GM23338 (cell line): ENCODE measurements around the gene SORL1. TPM values are rescaled to one million over a fixed set of nuclear protein-coding genes. Genes with fewer than 3 reads are reported as not detected.

Source experiments
- ATAC-seq: fragments of 200-7000 bp; cut with Tn5 transposase; 3 replicates; pipeline ENCODE4 v1.9.1; 2020
- DNase-seq: peaks from one replicate; pipeline ENCODE4 v3.0.0-alpha.2; 2015; ENCODE audit warnings: low spot score
- H2AFZ ChIP-seq: fragments of 200-600 bp; sonication (generic); 2 replicates; pipeline ENCODE4 v1.8.0; 2016; ENCODE audit warnings: antibody characterized with exemption, mild to moderate bottlenecking, moderate library complexity
- H3F3A ChIP-seq: fragments of 200-600 bp; sonication (generic); replicated peaks from 2 replicates; pipeline ENCODE4 v1.8.0; 2017; ENCODE audit warnings: antibody characterized with exemption, mixed run types, low read depth
- H3K27ac ChIP-seq: fragments of 200-600 bp; sonication (generic); 2 replicates; pipeline ENCODE4 v1.6.1; 2016; ENCODE audit warnings: low read depth
- H3K27me3 ChIP-seq: fragments of 200-600 bp; sonication (generic); 2 replicates; pipeline ENCODE4 v1.8.0; 2016; ENCODE audit warnings: mild to moderate bottlenecking, mixed run types, moderate library complexity; ENCODE audit not compliant: insufficient read depth
- H3K36me3 ChIP-seq: fragments of 200-600 bp; sonication (generic); 2 replicates; pipeline ENCODE4 v1.8.0; 2016; ENCODE audit warnings: mild to moderate bottlenecking; ENCODE audit not compliant: insufficient read depth
- H3K4me1 ChIP-seq: fragments of 200-600 bp; sonication (generic); 2 replicates; pipeline ENCODE4 v1.8.0; 2016; ENCODE audit warnings: mild to moderate bottlenecking, moderate library complexity; ENCODE audit not compliant: insufficient read depth
- H3K4me2 ChIP-seq: fragments of 200-600 bp; sonication (generic); 2 replicates; pipeline ENCODE4 v1.7.1; 2017; ENCODE audit warnings: mixed run types
- H3K4me3 ChIP-seq: fragments of 200-600 bp; sonication (generic); 2 replicates; pipeline ENCODE4 v1.6.1; 2016; ENCODE audit warnings: mixed run types
- H3K79me2 ChIP-seq: fragments of 200-600 bp; sonication (generic); replicated peaks from 2 replicates; pipeline ENCODE4 v1.8.0; 2017; ENCODE audit warnings: mild to moderate bottlenecking; ENCODE audit not compliant: insufficient read depth
- H3K9me2 ChIP-seq: fragments of 200-600 bp; sonication (generic); 2 replicates; pipeline ENCODE4 v1.8.0; 2017; ENCODE audit not compliant: insufficient read depth
- H4K20me1 ChIP-seq: fragments of 200-600 bp; sonication (generic); replicated peaks from 2 replicates; pipeline ENCODE4 v1.8.0; 2017; ENCODE audit warnings: mild to moderate bottlenecking; ENCODE audit not compliant: insufficient read depth
- H3K27ac Mint-ChIP-seq: 2 replicates; pipeline ENCODE4 v1.8.0; 2020; ENCODE audit warnings: inconsistent platforms, mild to moderate bottlenecking, moderate library complexity, mixed read lengths
- H3K27me3 Mint-ChIP-seq: 3 replicates; pipeline ENCODE4 v1.8.0; 2022; ENCODE audit warnings: low read depth, mild to moderate bottlenecking, moderate library complexity, mixed read lengths, inconsistent platforms; ENCODE audit not compliant: insufficient read depth, poor library complexity
- H3K36me3 Mint-ChIP-seq: 3 replicates; pipeline ENCODE4 v1.8.0; 2021; ENCODE audit warnings: low read depth, mild to moderate bottlenecking, inconsistent platforms, moderate library complexity, mixed read lengths
- H3K4me1 Mint-ChIP-seq: 3 replicates; pipeline ENCODE4 v1.8.0; 2020; ENCODE audit warnings: mild to moderate bottlenecking, inconsistent platforms, mixed read lengths
- H3K4me3 Mint-ChIP-seq: 3 replicates; pipeline ENCODE4 v1.8.0; 2021; ENCODE audit warnings: moderate library complexity, mild to moderate bottlenecking, inconsistent platforms, mixed read lengths
- H3K9me3 Mint-ChIP-seq: 3 replicates; pipeline ENCODE4 v1.8.0; 2020; ENCODE audit warnings: moderate library complexity, mild to moderate bottlenecking, inconsistent platforms, mixed read lengths
- CTCF ChIP-seq, 2 experiments: fragments of 200-600 bp in 1 of 2; sonication (generic) in 1 of 2; conservative IDR thresholded peaks; 2 replicates each; pipeline versions ENCODE4 v1.5.1 to v1.6.1; 2016 to 2017; ENCODE audit warnings: antibody characterized with exemption in 2 of 2, low read depth in 2 of 2, mild to moderate bottlenecking in 2 of 2, moderate library complexity in 1 of 2
- JUNB ChIP-seq: IDR thresholded peaks from one replicate; pipeline ENCODE4 v1.6.1; 2016; ENCODE audit warnings: antibody characterized with exemption; ENCODE audit not compliant: unreplicated experiment
- NANOG ChIP-seq: IDR thresholded peaks from 2 replicates; pipeline ENCODE4 v1.6.1; 2016; ENCODE audit warnings: antibody characterized with exemption, borderline replicate concordance
- POLR2AphosphoS5 ChIP-seq: IDR thresholded peaks from 2 replicates; pipeline ENCODE4 v1.6.1; 2016; ENCODE audit warnings: antibody characterized with exemption, low read depth
- REST ChIP-seq: IDR thresholded peaks from one replicate; pipeline ENCODE4 v1.6.1; 2018; ENCODE audit warnings: antibody characterized with exemption; ENCODE audit not compliant: unreplicated experiment
- STAT1 ChIP-seq: IDR thresholded peaks from one replicate; pipeline ENCODE4 v1.6.1; 2016; ENCODE audit warnings: antibody characterized with exemption; ENCODE audit not compliant: unreplicated experiment
- ZNF114 ChIP-seq: fragments of 250-450 bp; sonication (Bioruptor Pico); IDR thresholded peaks from 2 replicates; pipeline ENCODE4 v1.5.0; 2020; ENCODE audit warnings: mild to moderate bottlenecking, moderate library complexity
- ZNF331 ChIP-seq: fragments of 250-450 bp; sonication (Bioruptor Pico); IDR thresholded peaks from 2 replicates; pipeline ENCODE4 v1.5.0; 2020; ENCODE audit warnings: low read depth, mild to moderate bottlenecking, moderate library complexity
- ZNF462 ChIP-seq: fragments of 250-450 bp; sonication (Bioruptor Pico); IDR thresholded peaks from 2 replicates; pipeline ENCODE4 v1.5.0; 2020; ENCODE audit warnings: mild to moderate bottlenecking, moderate library complexity
- polyA plus RNA-seq: library from polyadenylated mRNA; unstranded; fragments of >200 nt; fragmentation: Nextera tagmentation; extraction: Ambion mirVana; gene quantifications from 2 replicates; pipeline ENCODE4 v1.2.1, GENCODE V29; 2016
- total RNA-seq: library from RNA; depleted of rRNA; stranded (reverse); fragments of >200 nt; shearing (Covaris generic); gene quantifications from 2 replicates; pipeline ENCODE4 v1.2.3, GENCODE V29; 2014

The SORL1 gene
- total and polyA plus RNA-seq, 2 experiments from 2014 or later: 23.0 to 78.8 TPM

DNA sequence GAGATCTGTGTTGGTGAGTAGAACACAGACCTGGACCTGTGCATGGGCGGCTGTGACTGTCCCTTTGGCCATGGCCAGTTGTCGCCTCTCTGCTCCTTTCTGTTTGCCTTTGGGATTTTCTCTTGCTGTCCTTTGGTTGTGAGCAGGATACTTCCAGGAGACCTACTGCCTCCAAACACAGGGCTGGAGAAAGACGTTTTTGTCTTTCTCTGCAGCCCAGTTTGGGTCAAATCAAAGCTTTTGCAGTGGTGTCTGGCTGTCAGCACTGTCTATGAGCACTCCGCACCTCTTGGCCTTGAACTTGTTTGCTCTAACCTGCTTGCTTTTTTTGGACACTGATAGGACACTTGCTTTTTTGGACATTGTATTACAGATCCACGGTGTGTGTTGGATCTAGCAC lies 109.6 kb downstream of the SORL1 start:
- no peaks in the 10 kb centered on the region; the same call in 1 of the 2 replicates for H4K20me1 ChIP-seq
- no peak for DNase-seq
- H3K27ac ChIP-seq: no peak overlapping the region
- Mint-ChIP-seq H3K4me3 (no peak overlapping the region), H3K4me1 (peaks cover 6% of the 10 kb centered on the region; the same call in 2 of the 3 replicates), H3K9me3 (no peaks in the 10 kb centered on the region), H3K27ac (peak overlapping the region; percentile 57), H3K27me3 (peaks cover 2% of the 10 kb centered on the region), H3K36me3 (peaks cover 29% of the 10 kb centered on the region)
- H3K4me3 ChIP-seq: no peak overlapping the region
- peaks cover 13% of the 10 kb centered on the region; the same call in 1 of the 2 replicates for H3K79me2 ChIP-seq
- peaks cover 18% of the 10 kb centered on the region; the same call in 1 of the 2 replicates for H3K36me3 ChIP-seq
- no peak overlapping the region for H3K4me2 ChIP-seq
- H3K27me3 ChIP-seq: no peaks in the 10 kb centered on the region
- ATAC-seq: no peak
- TF ChIP-seq NANOG (no peak), ZNF331 (CRISPR knock-in tag) (no peak), REST (no peak), POLR2AphosphoS5 (no peak), JUNB (no peak), STAT1 (no peak), CTCF (conservative IDR thresholded peaks at IDR 0.05; ENCODE audit: low read depth in 2 of 2) (no peak), ZNF462 (CRISPR knock-in tag) (no peak), ZNF114 (no peak)
- no peaks in the 10 kb centered on the region for H3F3A ChIP-seq
- no peak overlapping the region for H2AFZ ChIP-seq
- H3K9me2 ChIP-seq: no peaks in the 10 kb centered on the region
- 0 out of 2 replicates have a peak, but pooled peaks cover 4% of the 10 kb centered on the region for H3K4me1 ChIP-seq
